D721Med (cell line): ENCODE data around the gene RASIP1.
"Not testable (repeated sequence)": the region's sequence is repeated elsewhere in the genome, so short reads cannot be mapped to it uniquely, and the experiment has no call there.

ENCODE experiments used
- DNase-seq: peaks from one replicate; pipeline ENCODE4 v3.0.0; 2011; ENCODE audit warnings: low spot score; ENCODE audit not compliant: insufficient read length
- FAIRE-seq: peaks from 2 replicates; lab custom pipeline; 2011; peaks lifted over from hg19 to GRCh38; lab: Jason Lieb, UNC
- TF ChIP-seq, protein P1 (sequence below): IDR thresholded peaks from 2 replicates; pipeline ENCODE4 v1.5.1; 2012; ENCODE audit warnings: mild to moderate bottlenecking, control low read depth; ENCODE audit not compliant: insufficient read depth; ENCODE audit errors: missing control alignments

Gene RASIP1

DNA sequence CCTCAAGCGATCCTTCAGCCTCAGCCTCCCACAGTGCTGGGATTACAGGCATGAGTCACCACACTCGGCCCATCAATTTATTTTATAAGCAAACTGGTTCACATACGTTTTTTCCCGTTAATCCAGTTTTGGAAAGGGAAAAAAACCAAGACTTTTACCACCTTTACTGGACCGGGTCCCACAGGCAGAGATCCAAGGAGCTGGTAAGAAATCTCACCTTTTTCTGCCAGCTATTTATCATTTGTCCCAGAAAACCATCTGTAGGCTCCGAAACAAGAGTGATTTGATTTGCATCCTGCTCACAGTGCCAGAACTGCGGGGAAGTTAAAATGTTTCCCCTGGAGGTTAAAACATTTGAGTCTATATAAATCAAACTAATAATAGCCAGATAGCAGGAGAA, 51.0 kb downstream of the RASIP1 start:
- FAIRE-seq = no peak
- TF ChIP-seq, protein P1, sequence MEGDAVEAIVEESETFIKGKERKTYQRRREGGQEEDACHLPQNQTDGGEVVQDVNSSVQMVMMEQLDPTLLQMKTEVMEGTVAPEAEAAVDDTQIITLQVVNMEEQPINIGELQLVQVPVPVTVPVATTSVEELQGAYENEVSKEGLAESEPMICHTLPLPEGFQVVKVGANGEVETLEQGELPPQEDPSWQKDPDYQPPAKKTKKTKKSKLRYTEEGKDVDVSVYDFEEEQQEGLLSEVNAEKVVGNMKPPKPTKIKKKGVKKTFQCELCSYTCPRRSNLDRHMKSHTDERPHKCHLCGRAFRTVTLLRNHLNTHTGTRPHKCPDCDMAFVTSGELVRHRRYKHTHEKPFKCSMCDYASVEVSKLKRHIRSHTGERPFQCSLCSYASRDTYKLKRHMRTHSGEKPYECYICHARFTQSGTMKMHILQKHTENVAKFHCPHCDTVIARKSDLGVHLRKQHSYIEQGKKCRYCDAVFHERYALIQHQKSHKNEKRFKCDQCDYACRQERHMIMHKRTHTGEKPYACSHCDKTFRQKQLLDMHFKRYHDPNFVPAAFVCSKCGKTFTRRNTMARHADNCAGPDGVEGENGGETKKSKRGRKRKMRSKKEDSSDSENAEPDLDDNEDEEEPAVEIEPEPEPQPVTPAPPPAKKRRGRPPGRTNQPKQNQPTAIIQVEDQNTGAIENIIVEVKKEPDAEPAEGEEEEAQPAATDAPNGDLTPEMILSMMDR = no peak
- no peak for DNase-seq

DNA sequence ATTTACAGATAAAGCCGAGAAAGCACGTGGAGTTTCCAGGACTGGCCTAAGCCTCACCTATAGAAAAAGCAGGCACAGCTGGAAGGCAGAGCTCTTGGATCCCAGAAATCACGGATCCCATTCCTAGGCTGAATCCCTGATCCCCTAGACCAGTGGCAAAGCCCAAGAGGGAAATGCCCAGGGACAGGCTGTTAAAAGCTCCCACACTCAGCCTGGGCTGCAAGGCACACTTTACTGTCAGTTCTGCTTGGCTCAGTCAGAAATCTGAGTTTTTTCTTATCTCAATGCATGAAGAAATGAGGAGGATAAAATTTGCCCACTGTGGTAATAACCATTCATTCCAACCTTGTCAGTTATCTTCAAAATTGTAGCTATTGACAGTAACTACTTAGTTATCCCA, 52.6 kb downstream of the RASIP1 start:
- FAIRE-seq = no peak
- DNase-seq = no peak

DNA sequence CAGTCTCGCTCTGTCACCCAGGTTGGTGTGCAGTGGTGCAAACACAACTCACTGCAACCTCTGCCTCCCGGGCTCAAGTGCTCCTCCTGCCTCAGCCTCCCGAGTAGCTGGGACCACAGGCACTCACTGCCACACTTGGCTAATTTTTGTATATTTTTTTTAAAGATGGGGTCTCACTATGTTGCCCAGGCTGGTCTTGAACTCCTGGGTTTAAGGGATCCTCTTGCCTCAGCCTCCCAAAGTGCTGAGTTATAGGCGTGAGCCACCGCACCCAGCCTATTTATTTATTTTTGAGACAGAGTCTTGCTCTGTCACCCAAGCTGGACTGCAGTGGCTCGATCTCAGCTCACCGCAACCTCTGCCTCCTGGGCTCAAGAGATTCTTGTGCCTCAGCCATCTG, 53.8 kb downstream of the RASIP1 start:
- DNase-seq, FAIRE-seq: not testable (repeated sequence)

More for the DNA sequence above, 52.6 kb downstream of the RASIP1 start:
- TF ChIP-seq, protein P1 = no peak

DNA sequence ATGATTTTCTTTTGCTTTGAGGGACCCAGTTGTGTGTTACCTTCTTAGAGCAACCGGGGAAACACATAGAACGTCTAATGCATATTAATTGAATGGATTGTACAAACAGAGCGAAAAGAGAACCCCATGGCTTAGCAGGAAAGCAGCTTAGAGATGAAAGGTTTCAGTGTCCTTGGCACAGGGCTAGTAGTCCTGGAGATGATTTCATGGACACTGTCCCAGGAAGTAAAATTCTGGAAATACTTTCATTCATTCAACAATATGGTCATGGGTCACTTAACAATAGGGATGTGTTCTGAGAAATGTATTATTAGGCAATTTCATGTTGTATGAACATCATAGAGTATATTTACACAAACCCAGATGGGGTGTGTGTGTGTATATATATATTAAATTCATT, 54.3 kb downstream of the RASIP1 start:
- DNase-seq = no peak
- TF ChIP-seq, protein P1 = no peak
- no peak for FAIRE-seq

DNA sequence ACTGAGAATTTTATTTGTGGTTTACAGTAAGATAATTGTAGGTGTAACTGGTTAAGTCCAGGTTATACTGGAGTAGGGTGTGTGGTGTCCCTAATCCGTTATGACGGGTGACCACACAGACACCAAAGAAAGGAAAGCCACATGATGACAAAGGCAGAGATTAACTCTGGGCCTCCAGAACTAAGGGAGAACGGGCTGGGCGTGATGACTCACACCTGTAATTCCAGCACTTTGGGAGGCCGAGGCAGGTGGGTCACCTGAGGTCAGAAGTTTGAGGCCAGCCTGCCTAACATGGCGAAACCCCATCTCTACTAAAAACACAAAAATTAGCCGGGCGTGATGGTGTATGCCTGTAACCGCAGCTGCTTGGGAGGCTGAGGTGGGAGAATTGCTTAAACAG, 54.8 kb downstream of the RASIP1 start:
- no peak for FAIRE-seq
- TF ChIP-seq, protein P1 = no peak
- DNase-seq = no peak

DNA sequence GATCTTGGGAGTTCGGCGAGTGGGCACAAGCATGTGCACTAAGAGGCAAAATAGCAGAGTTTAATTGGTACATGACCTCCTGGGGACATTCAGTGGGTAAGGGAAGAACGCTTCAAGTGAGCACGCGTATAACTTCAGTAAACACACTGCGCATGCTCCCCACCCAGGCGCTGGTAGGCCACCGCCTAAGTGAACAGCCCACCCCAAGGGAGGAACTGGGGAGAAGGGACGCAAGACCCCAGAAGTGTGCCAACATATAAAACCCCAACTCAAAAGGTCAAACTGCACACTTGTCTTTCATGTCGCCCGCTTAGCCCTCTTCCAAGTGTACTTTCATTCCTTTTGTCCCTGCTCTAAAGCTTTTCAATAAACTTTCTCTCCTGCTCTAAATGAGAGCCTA, 57.1 kb downstream of the RASIP1 start:
- DNase-seq = no peak
- TF ChIP-seq, protein P1 = no peak
- FAIRE-seq = no peak

DNA sequence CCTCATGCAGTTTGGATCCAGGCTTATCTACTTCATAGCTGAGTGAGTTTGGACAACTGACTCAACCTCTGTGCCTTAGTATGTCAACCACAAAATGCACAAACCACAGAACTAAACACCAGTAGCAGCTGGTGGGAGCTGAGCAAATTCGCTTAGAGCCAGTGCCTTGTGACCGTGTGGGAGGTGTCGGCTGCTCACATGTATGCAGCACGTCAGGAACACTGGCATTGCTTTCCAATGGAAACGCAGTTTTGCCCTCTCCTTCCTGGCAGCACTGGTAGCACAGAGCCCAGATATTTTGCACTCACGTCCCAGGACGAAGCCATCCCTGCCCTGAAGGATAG, 59.3 kb downstream of the RASIP1 start:
- TF ChIP-seq, protein P1 = no peak
- FAIRE-seq = no peak
- DNase-seq = no peak
